Immature natural killer cell (primary cell): ENCODE data around the gene IL17RD. TPM values are rescaled to one million over a fixed set of nuclear protein-coding genes. Genes with fewer than 3 reads are reported as not detected.

Experiments
- DNase-seq, 3 donors: peaks; one replicate each; pipeline ENCODE4 v3.0.0; 2022; ENCODE audit warnings: mixed read lengths in 1 of 3
- H3K27ac Mint-ChIP-seq, 6 donors: one replicate each; pipeline ENCODE4 v1.8.0; 2020; ENCODE audit warnings: mixed read lengths in 6 of 6, mild to moderate bottlenecking in 5 of 6, inconsistent platforms in 4 of 6, moderate library complexity in 3 of 6
- H3K27me3 Mint-ChIP-seq, 3 donors: one replicate each; pipeline ENCODE4 v1.8.0; 2020 to 2021; ENCODE audit warnings: low read depth in 3 of 3, mild to moderate bottlenecking in 3 of 3, mixed read lengths in 3 of 3, moderate library complexity in 3 of 3, inconsistent platforms in 1 of 3
- H3K36me3 Mint-ChIP-seq, 3 donors: one replicate each; pipeline ENCODE4 v1.8.0; 2020; ENCODE audit warnings: mixed read lengths in 3 of 3, inconsistent platforms in 2 of 3, mild to moderate bottlenecking in 2 of 3
- H3K4me1 Mint-ChIP-seq, 2 donors: one replicate each; pipeline ENCODE4 v1.8.0; 2020; ENCODE audit warnings: inconsistent platforms in 2 of 2, mild to moderate bottlenecking in 2 of 2, mixed read lengths in 2 of 2, moderate library complexity in 1 of 2
- H3K4me3 Mint-ChIP-seq, 5 donors: one replicate each; pipeline ENCODE4 v1.8.0; 2020; ENCODE audit warnings: mild to moderate bottlenecking in 5 of 5, mixed read lengths in 5 of 5, inconsistent platforms in 3 of 5, moderate library complexity in 3 of 5
- H3K9me3 Mint-ChIP-seq, 6 donors: one replicate each; pipeline ENCODE4 v1.8.0; 2020; ENCODE audit warnings: mild to moderate bottlenecking in 6 of 6, mixed read lengths in 6 of 6, inconsistent platforms in 4 of 6, moderate library complexity in 3 of 6
- polyA plus RNA-seq, 3 donors: library from polyadenylated mRNA; unstranded; fragments of 300-500 nt; fragmentation: Illumina TruSeq; gene quantifications; one replicate each; pipeline ENCODE4 v1.2.3, GENCODE V29; 2021

The IL17RD gene
- not detected for polyA plus RNA-seq

GRCh38 chr3:57164657-57165573 is at the start of gene IL17RD:
IL17RD (minus strand) TSS chr3:57165353; CDS start chr3:57165286, 67 bp downstream.
- H3K27me3 Mint-ChIP-seq = peaks cover 16 to 38% (median 28%) of the 10 kb centered on the region in 3 donors
- DNase-seq = peak; percentile 34 to 43 (median 36)
- peaks cover 11 to 21% of the 10 kb centered on the region in 2 donors for H3K4me1 Mint-ChIP-seq
- H3K27ac Mint-ChIP-seq = no peak within 1 kb of the TSS
- no peaks in the 10 kb centered on the region for H3K9me3 Mint-ChIP-seq
- peak within 1 kb of the TSS; percentile 78 to 83 (median 82) for H3K4me3 Mint-ChIP-seq
- no peaks in the 10 kb centered on the region for H3K36me3 Mint-ChIP-seq

DNA sequence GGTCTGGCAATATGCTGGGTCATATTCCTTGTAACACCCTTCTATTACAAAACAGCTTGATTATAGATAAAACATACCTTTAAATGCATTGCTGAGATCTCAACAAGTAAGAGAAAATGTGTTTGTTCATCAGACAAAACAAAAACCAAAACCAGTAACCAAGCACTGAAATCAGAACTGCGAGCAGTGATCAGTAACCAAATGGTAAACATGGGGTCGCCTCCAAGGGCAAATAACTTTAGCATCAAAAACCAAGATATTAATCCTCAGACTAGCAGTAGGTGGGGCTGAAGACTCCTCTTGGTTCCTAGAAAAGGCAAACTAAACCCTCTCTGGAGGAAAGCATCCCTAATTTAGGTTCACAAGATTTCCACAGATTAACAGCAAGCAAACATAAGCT is 41.3 kb upstream of the IL17RD start:
- H3K36me3 Mint-ChIP-seq = no peaks in the 10 kb centered on the region
- no peaks in the 10 kb centered on the region for H3K4me1 Mint-ChIP-seq
- H3K27me3 Mint-ChIP-seq = peaks cover 0 to under 1% (median 0%) of the 10 kb centered on the region in 3 donors
- H3K9me3 Mint-ChIP-seq = no peaks in the 10 kb centered on the region
- DNase-seq = no peak
- H3K27ac Mint-ChIP-seq = no peak overlapping the region
- H3K4me3 Mint-ChIP-seq = no peak overlapping the region

DNA sequence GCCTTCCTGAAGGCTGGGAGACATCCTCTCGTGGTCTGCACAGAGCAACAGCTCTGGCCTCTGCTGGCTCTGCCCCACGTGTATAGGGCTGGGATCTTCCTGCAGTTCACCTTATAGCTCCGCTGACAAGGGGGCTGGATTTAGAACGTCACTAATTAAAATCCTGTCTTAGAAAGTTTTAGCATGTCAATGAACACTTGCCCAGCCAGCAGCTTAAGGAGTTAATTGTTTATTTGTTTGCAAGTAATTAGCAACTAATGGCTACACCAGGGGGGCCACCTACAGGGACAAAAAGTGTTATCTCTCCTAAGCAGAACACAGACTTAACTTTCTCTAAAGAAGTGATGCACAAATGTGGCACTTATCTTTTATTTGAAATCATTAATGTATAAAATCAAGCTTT is 34.7 kb upstream of the IL17RD start, which contains the start of gene HESX1:
TSS of gene HESX1 (minus strand) at position 84 of the 403 bp plus-strand sequence. CDS start at position 24, 60 bp downstream.
- H3K9me3 Mint-ChIP-seq = no peaks in the 10 kb centered on the region
- H3K4me3 Mint-ChIP-seq = no peak within 1 kb of the TSS
- H3K27ac Mint-ChIP-seq = no peak within 1 kb of the TSS
- H3K4me1 Mint-ChIP-seq = peaks cover 0 to 2% of the 10 kb centered on the region in 2 donors
- DNase-seq = no peak
- H3K36me3 Mint-ChIP-seq = no peaks in the 10 kb centered on the region
- peaks cover 2 to 8% (median 2%) of the 10 kb centered on the region in 3 donors for H3K27me3 Mint-ChIP-seq

GRCh38 chr3:57194641-57195040 is 29.5 kb upstream of the IL17RD start:
- Mint-ChIP-seq H3K36me3 (peaks cover 0 to 4% (median 0%) of the 10 kb centered on the region in 3 donors), H3K4me1 (peaks cover 0 to 2% of the 10 kb centered on the region in 2 donors), H3K9me3 (no peaks in the 10 kb centered on the region), H3K4me3 (no peak overlapping the region), H3K27ac (no peak overlapping the region), H3K27me3 (peaks cover 1 to 14% (median 2%) of the 10 kb centered on the region in 3 donors)
- no peak for DNase-seq

DNA sequence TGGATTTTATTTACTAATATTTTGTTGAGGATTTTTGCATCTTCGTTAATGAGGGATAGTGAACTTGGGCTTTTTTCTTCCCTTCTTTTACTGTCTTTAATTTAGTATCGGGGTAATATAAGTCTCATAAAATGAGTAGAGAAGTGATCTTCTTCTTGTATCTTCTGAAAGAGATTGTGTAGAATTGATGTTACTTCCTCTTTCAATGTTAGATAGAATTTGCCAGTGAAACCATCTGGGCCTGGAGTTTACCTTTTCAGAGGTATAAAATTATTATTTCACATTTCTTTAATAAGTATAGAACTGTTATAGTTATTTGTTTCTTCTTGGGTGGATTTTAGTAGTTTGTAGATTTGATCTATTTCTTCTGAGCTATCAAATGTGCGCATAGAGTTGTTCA is 26.9 kb upstream of the IL17RD start:
- Mint-ChIP-seq H3K27me3 (peaks cover 1 to 12% (median 3%) of the 10 kb centered on the region in 3 donors), H3K4me1 (peaks cover 0 to under 1% of the 10 kb centered on the region in 2 donors)

DNA sequence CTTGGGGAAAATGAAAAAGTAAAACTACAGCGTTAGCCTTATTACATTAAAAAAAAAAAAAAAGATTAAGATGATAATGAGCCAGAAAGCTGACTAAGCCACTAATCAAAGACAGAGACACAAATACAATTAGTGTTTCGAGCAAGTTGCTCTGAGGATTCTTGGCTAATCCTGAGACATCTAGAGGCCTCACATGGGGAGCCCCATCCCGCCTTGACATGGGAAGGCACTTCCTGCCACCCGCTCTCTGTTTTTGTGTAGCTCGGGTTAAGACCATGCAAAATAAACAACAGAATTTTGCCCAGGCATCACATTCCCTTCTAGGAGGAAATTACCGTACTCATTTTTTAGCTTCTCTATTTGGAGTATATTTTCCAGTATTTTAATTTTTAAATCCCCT is 19.4 kb upstream of the IL17RD start:
- no peaks in the 10 kb centered on the region for H3K36me3 Mint-ChIP-seq
- H3K27me3 Mint-ChIP-seq = peaks cover 1 to 14% (median 6%) of the 10 kb centered on the region in 3 donors
- H3K4me3 Mint-ChIP-seq = no peak overlapping the region
- H3K9me3 Mint-ChIP-seq = no peaks in the 10 kb centered on the region
- H3K27ac Mint-ChIP-seq = no peak overlapping the region
- DNase-seq = no peak
- no peaks in the 10 kb centered on the region for H3K4me1 Mint-ChIP-seq

More for the DNA sequence above, 26.9 kb upstream of the IL17RD start:
- Mint-ChIP-seq H3K9me3 (no peaks in the 10 kb centered on the region), H3K27ac (no peak overlapping the region), H3K4me3 (no peak overlapping the region), H3K36me3 (peaks cover 0 to 4% (median 0%) of the 10 kb centered on the region in 3 donors)
- no peak for DNase-seq

- H3K4me1 Mint-ChIP-seq = no peaks in the 10 kb centered on the region
- H3K4me3 Mint-ChIP-seq = no peak overlapping the region
- H3K27ac Mint-ChIP-seq = no peak overlapping the region
- H3K27me3 Mint-ChIP-seq = peaks cover 0 to 16% (median 3%) of the 10 kb centered on the region in 3 donors
- no peaks in the 10 kb centered on the region for H3K9me3 Mint-ChIP-seq
- DNase-seq = no peak
- no peaks in the 10 kb centered on the region for H3K36me3 Mint-ChIP-seq
Observed at GRCh38 chr3:57179580-57180410, 14.6 kb upstream of the IL17RD start.

DNA sequence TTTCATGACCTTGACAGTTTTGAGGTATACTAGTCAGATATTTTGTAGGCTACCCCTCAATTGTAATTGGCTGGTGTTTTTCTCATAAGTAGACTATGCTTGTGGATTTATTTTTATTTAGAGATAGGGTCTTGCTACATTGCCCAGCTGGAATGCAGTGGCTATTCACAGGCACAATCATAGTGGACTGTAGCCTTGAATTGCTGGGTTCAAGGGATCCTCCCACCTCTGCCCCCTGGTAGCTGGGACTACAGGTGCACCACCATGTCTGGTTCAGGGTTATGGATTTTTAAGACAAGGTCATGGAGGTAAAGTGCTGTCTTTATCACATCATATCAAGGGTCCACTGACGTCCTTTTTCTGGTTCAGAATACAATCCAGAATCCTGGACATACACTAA is 10.9 kb upstream of the IL17RD start:
- no peaks in the 10 kb centered on the region for H3K9me3 Mint-ChIP-seq
- H3K27ac Mint-ChIP-seq = no peak overlapping the region
- no peaks in the 10 kb centered on the region for H3K36me3 Mint-ChIP-seq
- H3K4me1 Mint-ChIP-seq = no peaks in the 10 kb centered on the region
- DNase-seq = no peak
- peaks cover 0 to 7% (median 1%) of the 10 kb centered on the region in 3 donors for H3K27me3 Mint-ChIP-seq
- no peak overlapping the region for H3K4me3 Mint-ChIP-seq

DNA sequence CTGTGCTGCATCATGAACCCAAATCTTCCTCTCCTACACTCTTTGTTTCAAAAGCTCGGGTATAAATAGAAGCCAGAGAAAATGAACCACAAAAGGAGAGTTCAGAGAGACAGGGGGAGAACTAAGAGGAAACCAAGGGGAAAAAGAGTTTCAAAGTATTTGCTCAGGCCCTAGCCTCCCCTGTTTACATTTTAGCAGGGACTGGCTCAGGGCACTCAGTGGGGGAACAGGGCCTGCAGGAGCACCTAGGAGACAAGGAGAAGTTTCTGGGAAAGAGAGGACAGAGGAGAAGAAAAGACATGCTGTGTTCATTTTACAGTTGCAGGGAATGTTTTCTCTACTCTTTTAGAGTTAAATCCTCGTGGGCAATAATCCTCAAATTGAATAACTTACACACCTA is 8.5 kb upstream of the IL17RD start:
- Mint-ChIP-seq H3K4me3 (no peak overlapping the region), H3K27ac (no peak overlapping the region), H3K4me1 (peaks cover 6 to 13% of the 10 kb centered on the region in 2 donors), H3K36me3 (no peaks in the 10 kb centered on the region), H3K9me3 (no peaks in the 10 kb centered on the region), H3K27me3 (peaks cover 1 to 3% (median 2%) of the 10 kb centered on the region in 3 donors)
- DNase-seq = no peak

GRCh38 chr3:57170946-57171345 is 5.8 kb upstream of the IL17RD start:
- Mint-ChIP-seq H3K27ac (no peak overlapping the region), H3K9me3 (no peaks in the 10 kb centered on the region), H3K27me3 (peaks cover 8 to 15% (median 11%) of the 10 kb centered on the region in 3 donors), H3K4me3 (peak overlapping the region in 1 of 5 donors; percentile 31), H3K4me1 (peaks cover 6 to 15% of the 10 kb centered on the region in 2 donors), H3K36me3 (no peaks in the 10 kb centered on the region)
- no peak for DNase-seq

DNA sequence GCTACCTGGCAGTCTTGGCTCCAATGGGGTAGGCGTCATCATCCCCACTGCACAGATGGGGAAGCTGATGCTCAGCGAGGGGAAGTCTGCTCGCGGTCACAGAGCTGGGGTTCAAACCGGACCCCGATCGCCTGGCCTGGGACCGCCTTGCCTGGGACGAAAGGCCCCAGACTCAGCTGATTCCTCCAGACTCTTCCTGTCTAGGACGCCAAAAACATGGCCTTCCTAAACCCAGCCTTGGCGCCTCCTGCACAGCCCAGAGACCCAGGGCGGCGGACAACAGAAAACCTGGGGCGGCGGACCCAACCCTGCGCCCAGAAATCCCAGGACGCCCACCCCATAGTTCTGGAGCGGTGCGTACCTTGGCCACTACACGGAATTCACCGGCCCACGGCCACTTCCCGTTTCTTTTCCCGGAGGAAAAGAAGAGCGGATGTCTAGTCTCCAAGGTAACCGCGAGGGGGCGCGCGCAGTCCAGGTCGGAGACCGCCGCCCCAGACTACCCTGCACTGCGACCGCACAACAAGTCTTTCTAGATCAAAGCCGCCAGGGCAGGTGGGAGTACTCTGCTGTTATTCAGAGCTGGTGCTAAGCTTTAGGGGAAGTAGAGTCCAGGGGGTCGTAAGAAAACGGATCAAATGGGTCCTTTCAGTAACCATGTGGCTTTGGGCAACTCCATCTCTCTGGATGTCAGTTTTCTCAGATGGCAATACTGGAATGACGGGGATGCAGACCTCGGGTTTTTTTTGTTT is 4.9 kb upstream of the IL17RD start:
- DNase-seq = peak; percentile 43 to 54 (median 50)
- Mint-ChIP-seq H3K9me3 (no peaks in the 10 kb centered on the region), H3K4me1 (peaks cover 9 to 22% of the 10 kb centered on the region in 2 donors), H3K27me3 (peaks cover 13 to 18% (median 17%) of the 10 kb centered on the region in 3 donors), H3K36me3 (no peaks in the 10 kb centered on the region), H3K27ac (no peak overlapping the region), H3K4me3 (peak overlapping the region in 4 of 5 donors; percentile 45 to 71 (median 63))

GRCh38 chr3:57169108-57169507 is 4.0 kb upstream of the IL17RD start:
- no peak for DNase-seq
- H3K27ac Mint-ChIP-seq = no peak overlapping the region
- H3K27me3 Mint-ChIP-seq = peaks cover 16 to 20% (median 20%) of the 10 kb centered on the region in 3 donors
- H3K9me3 Mint-ChIP-seq = no peaks in the 10 kb centered on the region
- H3K36me3 Mint-ChIP-seq = no peaks in the 10 kb centered on the region
- peak overlapping the region; percentile 22 to 50 (median 38) for H3K4me3 Mint-ChIP-seq
- H3K4me1 Mint-ChIP-seq = peaks cover 12 to 26% of the 10 kb centered on the region in 2 donors

DNA sequence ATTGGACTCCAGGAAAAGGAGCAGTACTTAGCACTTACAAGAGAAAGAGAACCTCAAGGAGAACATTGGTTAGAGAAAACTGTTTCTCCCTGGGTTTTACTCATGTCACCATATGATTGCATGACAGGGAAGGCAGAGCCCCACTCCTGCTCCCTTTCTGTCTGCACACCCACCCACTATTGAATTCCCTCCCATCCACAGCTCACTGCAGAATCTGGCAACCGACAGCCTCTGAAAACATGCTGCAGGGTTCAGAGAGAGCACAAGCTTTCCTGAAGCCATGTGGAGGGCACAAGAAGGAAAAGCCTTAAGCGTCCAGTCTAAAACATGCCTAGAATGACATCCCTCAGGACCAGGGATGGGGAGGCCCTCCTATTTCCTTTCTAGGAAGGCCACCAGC is 3.0 kb upstream of the IL17RD start:
- no peak overlapping the region for H3K4me3 Mint-ChIP-seq
- peaks cover 17 to 25% (median 22%) of the 10 kb centered on the region in 3 donors for H3K27me3 Mint-ChIP-seq
- H3K36me3 Mint-ChIP-seq = no peaks in the 10 kb centered on the region
- peaks cover 15 to 28% of the 10 kb centered on the region in 2 donors for H3K4me1 Mint-ChIP-seq
- H3K27ac Mint-ChIP-seq = no peak overlapping the region
- DNase-seq = no peak
- no peaks in the 10 kb centered on the region for H3K9me3 Mint-ChIP-seq
